ENCODE results near the gene APC2.

APC2 gene

GRCh38 chr19:1449467-1450442, at the start of gene APC2:
Gene APC2, plus strand, starts transcription at chr19:1450121. Its CDS starts 2,881 bp downstream, at chr19:1453002.
- Histone ChIP-seq H3K9ac (ENCODE audit: low read length) (no peak within 1 kb of the TSS), H3K36me3 (ENCODE audit: insufficient read depth, low read length) (no peaks in the 10 kb centered on the region), H3K27ac (ENCODE audit: low read depth, low read length) (no peak within 1 kb of the TSS), H3K27me3 (ENCODE audit: control insufficient read depth in 1 of 2, insufficient read depth in 2 of 2, low read length in 2 of 2) (peaks cover 43 to 96% of the 10 kb centered on the region in 2 donors), H3K4me3 (ENCODE audit: low read depth in 1 of 2, low read length in 2 of 2) (no peak within 1 kb of the TSS), H3K4me1 (ENCODE audit: insufficient read depth, low read length) (peaks cover 7% of the 10 kb centered on the region), H3K9me3 (ENCODE audit: low read length) (no peaks in the 10 kb centered on the region)

GRCh38 chr19:1400281-1401137, 49.4 kb upstream of the APC2 start:
- H3K9me3 ChIP-seq (ENCODE audit: low read length), result no peaks in the 10 kb centered on the region
- no peak overlapping the region for H3K27ac ChIP-seq (ENCODE audit: low read depth, low read length)
- peaks cover 10% of the 10 kb centered on the region for H3K4me1 ChIP-seq (ENCODE audit: insufficient read depth, low read length)
- no peak overlapping the region for H3K9ac ChIP-seq (ENCODE audit: low read length)
- no peaks in the 10 kb centered on the region for H3K36me3 ChIP-seq (ENCODE audit: insufficient read depth, low read length)
- H3K27me3 ChIP-seq (ENCODE audit: control insufficient read depth in 1 of 2, insufficient read depth in 2 of 2, low read length in 2 of 2), result peaks cover 0 to 8% of the 10 kb centered on the region in 2 donors
- H3K4me3 ChIP-seq (ENCODE audit: low read depth in 1 of 2, low read length in 2 of 2), result peak overlapping the region; percentile 28 to 54

GRCh38 chr19:1401138-1401888, 48.6 kb upstream of the APC2 start, which contains the start of gene GAMT:
Gene GAMT, minus strand, starts transcription at chr19:1401542. Its CDS starts 66 bp downstream, at chr19:1401476.
- no peaks in the 10 kb centered on the region for H3K36me3 ChIP-seq (ENCODE audit: insufficient read depth, low read length)
- no peaks in the 10 kb centered on the region for H3K9me3 ChIP-seq (ENCODE audit: low read length)
- H3K4me1 ChIP-seq (ENCODE audit: insufficient read depth, low read length), result peaks cover 10% of the 10 kb centered on the region
- H3K4me3 ChIP-seq (ENCODE audit: low read depth in 1 of 2, low read length in 2 of 2), result peak within 1 kb of the TSS; percentile 28 to 54
- H3K27ac ChIP-seq (ENCODE audit: low read depth, low read length), result no peak within 1 kb of the TSS
- H3K9ac ChIP-seq (ENCODE audit: low read length), result no peak within 1 kb of the TSS
- H3K27me3 ChIP-seq (ENCODE audit: control insufficient read depth in 1 of 2, insufficient read depth in 2 of 2, low read length in 2 of 2), result peaks cover 0 to 8% of the 10 kb centered on the region in 2 donors

GRCh38 chr19:1401889-1402217, 48.1 kb upstream of the APC2 start:
- H3K27ac ChIP-seq (ENCODE audit: low read depth, low read length), result no peak overlapping the region
- H3K27me3 ChIP-seq (ENCODE audit: control insufficient read depth in 1 of 2, insufficient read depth in 2 of 2, low read length in 2 of 2), result peaks cover 0 to 8% of the 10 kb centered on the region in 2 donors
- H3K9me3 ChIP-seq (ENCODE audit: low read length), result no peaks in the 10 kb centered on the region
- H3K36me3 ChIP-seq (ENCODE audit: insufficient read depth, low read length), result no peaks in the 10 kb centered on the region
- H3K9ac ChIP-seq (ENCODE audit: low read length), result no peak overlapping the region
- peak overlapping the region; percentile 28 to 49 for H3K4me3 ChIP-seq (ENCODE audit: low read depth in 1 of 2, low read length in 2 of 2)
- H3K4me1 ChIP-seq (ENCODE audit: insufficient read depth, low read length), result peaks cover 10% of the 10 kb centered on the region

GRCh38 chr19:1402411-1403070, 47.4 kb upstream of the APC2 start:
- H3K9ac ChIP-seq (ENCODE audit: low read length), result no peak overlapping the region
- H3K27me3 ChIP-seq (ENCODE audit: control insufficient read depth in 1 of 2, insufficient read depth in 2 of 2, low read length in 2 of 2), result peaks cover 0 to 8% of the 10 kb centered on the region in 2 donors
- H3K4me1 ChIP-seq (ENCODE audit: insufficient read depth, low read length), result peaks cover 10% of the 10 kb centered on the region

GRCh38 chr19:1406774-1407527, 43.0 kb upstream of the APC2 start:
- Histone ChIP-seq H3K9ac (ENCODE audit: low read length) (no peak overlapping the region), H3K36me3 (ENCODE audit: insufficient read depth, low read length) (no peaks in the 10 kb centered on the region), H3K27ac (ENCODE audit: low read depth, low read length) (peak overlapping the region; percentile 48), H3K27me3 (ENCODE audit: control insufficient read depth in 1 of 2, insufficient read depth in 2 of 2, low read length in 2 of 2) (peaks cover 0 to 8% of the 10 kb centered on the region in 2 donors), H3K9me3 (ENCODE audit: low read length) (no peaks in the 10 kb centered on the region), H3K4me1 (ENCODE audit: insufficient read depth, low read length) (peaks cover 34% of the 10 kb centered on the region), H3K4me3 (ENCODE audit: low read depth in 1 of 2, low read length in 2 of 2) (peak overlapping the region; percentile 25 to 43)

More at GRCh38 chr19:1402411-1403070, 47.4 kb upstream of the APC2 start:
- Histone ChIP-seq H3K36me3 (ENCODE audit: insufficient read depth, low read length) (no peaks in the 10 kb centered on the region), H3K27ac (ENCODE audit: low read depth, low read length) (no peak overlapping the region), H3K9me3 (ENCODE audit: low read length) (no peaks in the 10 kb centered on the region), H3K4me3 (ENCODE audit: low read depth in 1 of 2, low read length in 2 of 2) (no peak overlapping the region)

GRCh38 chr19:1407528-1408299, 42.2 kb upstream of the APC2 start, which contains the start of gene DAZAP1:
Gene DAZAP1, plus strand, starts transcription at chr19:1407586. Its CDS starts 188 bp downstream, at chr19:1407774.
- peak within 1 kb of the TSS; percentile 10 for H3K9ac ChIP-seq (ENCODE audit: low read length)
- H3K36me3 ChIP-seq (ENCODE audit: insufficient read depth, low read length), result no peaks in the 10 kb centered on the region
- H3K4me3 ChIP-seq (ENCODE audit: low read depth in 1 of 2, low read length in 2 of 2), result peak within 1 kb of the TSS; percentile 57 to 94
- no peaks in the 10 kb centered on the region for H3K27me3 ChIP-seq (ENCODE audit: control insufficient read depth in 1 of 2, insufficient read depth in 2 of 2, low read length in 2 of 2)
- H3K4me1 ChIP-seq (ENCODE audit: insufficient read depth, low read length), result peaks cover 41% of the 10 kb centered on the region
- no peaks in the 10 kb centered on the region for H3K9me3 ChIP-seq (ENCODE audit: low read length)
- peak within 1 kb of the TSS; percentile 97 for H3K27ac ChIP-seq (ENCODE audit: low read depth, low read length)

GRCh38 chr19:1408300-1409203, 41.4 kb upstream of the APC2 start:
- Histone ChIP-seq H3K9ac (ENCODE audit: low read length) (peak overlapping the region; percentile 10), H3K27me3 (ENCODE audit: control insufficient read depth in 1 of 2, insufficient read depth in 2 of 2, low read length in 2 of 2) (no peaks in the 10 kb centered on the region), H3K4me3 (ENCODE audit: low read depth in 1 of 2, low read length in 2 of 2) (peak overlapping the region; percentile 57 to 94), H3K4me1 (ENCODE audit: insufficient read depth, low read length) (peaks cover 42% of the 10 kb centered on the region), H3K27ac (ENCODE audit: low read depth, low read length) (peak overlapping the region; percentile 97), H3K9me3 (ENCODE audit: low read length) (no peaks in the 10 kb centered on the region), H3K36me3 (ENCODE audit: insufficient read depth, low read length) (no peaks in the 10 kb centered on the region)
